Hepatocyte (in vitro differentiated cells): ENCODE data around the gene KBTBD2.

Experiments
- EZH2 ChIP-seq: fragments of 200-600 bp; sonication (generic); IDR thresholded peaks from 2 replicates; pipeline ENCODE4 v1.6.1; 2016; ENCODE audit warnings: antibody characterized with exemption, mild to moderate bottlenecking, borderline replicate concordance
- EZH2phosphoT487 ChIP-seq: fragments of 200-600 bp; sonication (generic); IDR thresholded peaks from one replicate; pipeline ENCODE4 v1.6.1; 2018; ENCODE audit warnings: antibody characterized with exemption, mild to moderate bottlenecking, low read depth, moderate library complexity; ENCODE audit not compliant: unreplicated experiment, severe bottlenecking
- TF ChIP-seq, protein P1 (sequence below): fragments of 200-600 bp; sonication (generic); IDR thresholded peaks from 2 replicates; pipeline ENCODE4 v1.5.1; 2016; ENCODE audit warnings: antibody characterized with exemption, mild to moderate bottlenecking; ENCODE audit not compliant: poor library complexity

DNA sequence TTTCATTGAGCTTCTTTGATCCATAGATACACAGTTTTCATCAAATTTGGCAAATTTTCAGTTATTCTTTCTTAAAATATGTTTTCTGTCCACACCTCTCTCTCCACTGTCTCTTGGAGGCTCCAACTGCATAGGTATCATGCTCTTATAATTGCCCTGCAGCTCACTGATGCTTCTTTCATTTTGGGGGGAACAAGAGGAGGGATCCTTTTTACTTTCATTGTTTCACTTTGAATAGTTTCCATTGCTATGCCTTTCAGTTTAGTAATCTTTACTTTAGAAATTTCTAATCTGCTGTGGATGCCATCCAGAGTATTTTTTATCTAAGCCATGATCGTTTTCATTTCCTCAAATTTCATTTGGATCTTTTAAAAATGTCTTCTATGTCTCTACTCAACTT, 32.9 kb downstream of the KBTBD2 start:
- TF ChIP-seq, protein P1, sequence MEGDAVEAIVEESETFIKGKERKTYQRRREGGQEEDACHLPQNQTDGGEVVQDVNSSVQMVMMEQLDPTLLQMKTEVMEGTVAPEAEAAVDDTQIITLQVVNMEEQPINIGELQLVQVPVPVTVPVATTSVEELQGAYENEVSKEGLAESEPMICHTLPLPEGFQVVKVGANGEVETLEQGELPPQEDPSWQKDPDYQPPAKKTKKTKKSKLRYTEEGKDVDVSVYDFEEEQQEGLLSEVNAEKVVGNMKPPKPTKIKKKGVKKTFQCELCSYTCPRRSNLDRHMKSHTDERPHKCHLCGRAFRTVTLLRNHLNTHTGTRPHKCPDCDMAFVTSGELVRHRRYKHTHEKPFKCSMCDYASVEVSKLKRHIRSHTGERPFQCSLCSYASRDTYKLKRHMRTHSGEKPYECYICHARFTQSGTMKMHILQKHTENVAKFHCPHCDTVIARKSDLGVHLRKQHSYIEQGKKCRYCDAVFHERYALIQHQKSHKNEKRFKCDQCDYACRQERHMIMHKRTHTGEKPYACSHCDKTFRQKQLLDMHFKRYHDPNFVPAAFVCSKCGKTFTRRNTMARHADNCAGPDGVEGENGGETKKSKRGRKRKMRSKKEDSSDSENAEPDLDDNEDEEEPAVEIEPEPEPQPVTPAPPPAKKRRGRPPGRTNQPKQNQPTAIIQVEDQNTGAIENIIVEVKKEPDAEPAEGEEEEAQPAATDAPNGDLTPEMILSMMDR, result no peak
- TF ChIP-seq EZH2, result no peak
- TF ChIP-seq EZH2phosphoT487, result no peak
